ENCODE data around the gene NFIC. TPM values are rescaled to one million over a fixed set of nuclear protein-coding genes. Genes with fewer than 3 reads are reported as not detected.

The NFIC gene
- total RNA-seq, 1 experiment from 2014 or later = 23.1 TPM

DNA sequence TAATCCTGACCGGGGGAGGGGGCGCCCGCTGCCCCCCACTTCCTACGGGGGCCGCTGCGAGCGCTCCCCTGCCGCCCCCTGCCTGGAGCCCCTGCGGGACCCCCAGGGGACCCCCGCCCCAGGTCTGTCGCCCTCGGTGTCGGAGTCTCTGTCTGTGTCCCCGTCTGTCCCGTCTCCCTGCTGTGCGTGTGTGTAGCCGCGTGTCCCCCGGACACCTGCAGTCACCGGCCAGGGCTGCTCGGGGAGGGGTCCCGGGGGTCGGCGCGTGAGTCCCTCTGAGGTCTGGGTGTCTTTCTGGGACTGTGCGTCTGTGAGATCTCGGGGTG lies 7.7 kb upstream of the NFIC start:
- DNase-seq (ENCODE audit: low spot score) = no peak

GRCh38 chr19:3359015-3359918 lies 7.1 kb upstream of the NFIC start:
- DNase-seq (ENCODE audit: low spot score) = no peak

DNA sequence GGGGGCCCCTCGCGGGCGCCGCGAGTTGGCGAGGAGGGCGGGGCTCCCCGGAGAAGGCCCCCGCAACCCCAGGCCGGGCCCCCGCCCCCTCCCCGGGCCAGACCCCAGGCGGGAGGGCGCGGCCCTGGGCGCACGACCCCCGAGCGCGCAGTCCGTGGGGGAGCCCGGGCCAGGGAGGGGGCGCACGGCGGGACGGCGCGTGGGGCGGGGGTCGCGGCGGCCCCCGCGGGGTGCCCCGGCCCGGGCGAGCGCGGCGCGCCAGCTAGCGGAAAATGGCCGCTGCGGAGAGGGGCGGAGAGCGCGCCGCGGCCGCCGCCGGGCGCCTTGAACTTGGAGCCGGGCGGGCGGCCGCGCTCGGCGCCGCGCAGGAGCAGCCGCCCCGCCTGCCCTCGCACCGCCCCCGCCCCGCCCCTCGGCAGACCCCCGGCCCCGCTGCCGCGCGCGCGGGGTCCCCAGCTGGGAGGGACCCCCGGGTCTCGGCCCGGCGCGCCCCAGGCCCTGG lies 6.4 kb upstream of the NFIC start:
- no peak for DNase-seq (ENCODE audit: low spot score)

DNA sequence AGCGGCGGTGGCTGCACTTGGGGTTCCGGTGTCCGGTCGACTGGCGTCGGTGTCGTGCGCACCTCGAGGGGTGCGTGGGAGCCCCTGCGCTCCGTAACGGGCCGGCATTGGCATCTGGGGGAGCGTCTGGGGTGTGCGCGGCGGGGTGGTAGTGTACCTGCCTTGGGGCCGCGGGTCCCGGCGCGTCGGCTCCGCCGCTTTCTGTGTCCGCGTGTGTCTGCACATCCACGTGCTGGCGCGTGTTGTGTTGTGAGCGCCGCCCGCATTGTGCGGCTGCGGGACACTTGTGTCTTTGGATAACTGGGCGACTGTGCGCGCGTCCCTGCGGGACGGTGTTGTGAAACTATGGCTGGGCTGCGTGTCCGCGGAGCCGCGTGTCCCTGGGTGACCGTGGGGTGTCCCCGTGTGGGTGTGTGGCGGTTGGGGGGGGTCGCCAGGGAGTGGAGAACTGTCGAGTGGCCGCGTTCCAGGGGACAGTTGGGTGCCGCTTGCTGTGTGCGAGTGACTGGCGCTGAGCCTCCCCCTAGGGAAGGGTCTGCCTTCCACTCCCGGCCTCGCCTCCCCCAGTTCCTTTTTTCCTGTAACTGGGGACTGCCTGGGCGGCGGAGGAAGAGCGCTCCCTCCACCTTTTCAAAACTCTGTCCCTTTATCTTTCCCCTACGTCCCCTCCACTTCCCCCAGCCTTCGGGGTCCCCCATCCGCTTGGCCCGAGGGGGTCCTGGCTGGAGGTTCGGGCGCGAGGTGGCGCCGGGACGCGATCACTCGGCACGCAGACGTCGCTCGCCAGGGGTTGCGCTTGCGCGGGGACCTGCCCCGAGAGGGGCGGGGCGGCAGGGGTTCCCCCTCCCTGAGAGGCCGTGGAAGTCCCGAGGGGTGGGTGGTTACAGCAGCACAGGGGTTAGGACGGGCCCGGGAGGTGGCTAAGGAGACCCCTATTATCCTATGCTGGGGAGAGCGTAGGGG lies 5.7 kb upstream of the NFIC start:
- peak; percentile 31 for DNase-seq (ENCODE audit: low spot score)

DNA sequence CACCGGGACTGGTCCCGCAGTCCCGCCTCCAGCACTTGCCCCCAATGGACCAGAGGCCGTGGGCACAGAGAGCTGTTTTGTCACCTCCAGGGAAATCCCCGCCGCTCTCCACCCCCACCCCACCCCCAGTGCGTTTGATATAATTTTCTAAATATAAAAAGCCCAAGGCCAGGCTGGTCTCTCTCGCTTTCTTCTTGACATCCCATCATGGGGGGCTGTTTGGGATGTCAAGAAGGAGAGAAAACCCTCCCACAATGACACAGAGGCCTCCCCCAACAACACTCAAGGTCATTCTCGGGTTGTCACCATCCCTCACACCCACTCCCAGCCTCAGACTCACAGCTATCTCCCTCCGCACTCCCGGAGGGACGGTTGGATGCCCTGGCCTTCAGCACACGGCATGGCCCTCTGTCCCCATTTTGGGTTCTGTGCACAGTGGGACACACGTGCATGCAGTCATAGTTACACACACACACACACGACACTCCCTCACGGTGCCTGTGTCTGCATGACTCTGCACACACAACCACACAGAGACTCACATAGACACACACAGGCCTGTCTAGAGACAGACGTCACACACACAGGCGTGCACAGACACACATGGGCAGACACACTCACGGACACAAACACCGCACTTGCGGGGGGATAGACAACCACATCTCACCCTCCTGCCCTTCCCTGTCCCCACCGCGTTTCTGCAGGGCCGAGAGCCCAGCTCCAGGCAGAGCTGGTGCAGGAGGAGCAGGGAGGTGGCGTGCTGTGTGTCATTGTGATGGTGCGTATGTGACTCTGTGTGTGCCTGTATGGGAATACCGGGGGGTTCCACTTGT lies 4.8 kb upstream of the NFIC start:
- no peak for DNase-seq (ENCODE audit: low spot score)

DNA sequence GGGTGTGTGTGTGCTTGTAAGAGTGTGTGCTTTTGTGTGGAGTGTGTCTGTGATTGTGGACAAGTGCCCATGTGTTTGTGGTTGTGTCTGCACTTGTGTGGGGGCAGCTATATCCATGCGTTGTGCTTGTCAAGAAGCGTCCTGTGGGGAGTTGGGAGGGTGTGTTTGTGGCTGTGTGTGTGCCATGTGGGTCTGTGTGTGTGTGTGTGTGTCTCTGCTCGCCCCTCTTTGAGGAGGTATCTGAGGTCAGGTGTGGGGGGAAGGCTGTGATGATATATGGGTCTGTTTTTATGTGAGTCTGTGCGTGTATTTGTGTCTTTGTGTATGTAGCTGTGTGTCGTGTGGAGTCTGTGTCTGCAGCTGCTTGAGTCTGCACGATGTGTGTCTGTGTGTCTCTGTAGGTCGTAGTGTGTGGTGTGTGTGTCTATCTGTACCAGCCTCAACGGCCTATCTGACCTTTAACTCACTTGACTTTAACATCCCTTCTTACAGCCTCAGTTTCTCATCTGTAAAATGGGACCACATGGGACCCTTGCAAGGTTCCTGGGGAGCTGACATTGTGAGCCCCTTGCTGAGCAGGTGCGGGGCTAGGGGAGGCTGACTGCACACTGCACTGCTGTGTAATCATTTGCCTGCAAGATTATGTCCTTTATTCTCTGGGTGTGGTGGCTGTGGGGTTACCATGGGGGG lies 4.0 kb upstream of the NFIC start:
- DNase-seq (ENCODE audit: low spot score) = no peak

DNA sequence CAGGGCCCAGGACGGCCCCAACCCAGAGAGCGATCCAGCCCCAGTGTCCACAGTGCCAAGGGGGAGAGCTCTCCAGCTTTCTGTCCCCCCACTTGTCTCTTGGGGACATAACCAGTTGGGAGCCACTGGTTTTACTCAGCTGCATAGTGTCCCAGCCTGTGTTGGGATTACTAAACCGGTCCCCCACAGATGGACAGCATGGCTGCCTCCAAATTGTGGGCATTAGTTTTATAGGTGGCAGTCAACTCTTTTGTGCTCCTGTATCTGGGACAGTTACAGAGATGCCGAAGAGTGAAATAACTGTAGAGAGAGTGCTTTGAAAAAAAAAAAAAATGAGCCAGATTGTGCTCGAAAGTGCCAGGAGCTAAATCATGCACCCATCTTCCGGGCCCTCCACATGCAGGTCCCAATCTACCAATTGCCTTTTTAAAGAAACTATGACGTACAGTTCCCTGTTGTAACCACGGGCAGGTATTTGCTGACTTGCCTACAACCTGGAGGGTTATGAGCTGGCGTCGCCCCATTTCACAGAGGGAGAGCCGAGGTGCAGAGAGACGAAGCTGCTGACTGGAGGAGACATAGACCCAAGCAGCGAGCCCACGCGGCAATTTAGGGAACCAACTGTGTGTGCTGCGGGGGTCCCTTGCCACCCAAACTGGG lies 2.4 kb upstream of the NFIC start:
- no peak for DNase-seq (ENCODE audit: low spot score)

- no peak for DNase-seq (ENCODE audit: low spot score)
These were observed 1.9 kb upstream of the NFIC start for GRCh38 chr19:3364501-3364858.

GRCh38 chr19:3365093-3365835 lies 1.1 kb upstream of the NFIC start:
- no peak for DNase-seq (ENCODE audit: low spot score)

GRCh38 chr19:3366753-3367627 lies 607 bp downstream of the NFIC start:
- DNase-seq (ENCODE audit: low spot score) = peak; percentile 33

DNA sequence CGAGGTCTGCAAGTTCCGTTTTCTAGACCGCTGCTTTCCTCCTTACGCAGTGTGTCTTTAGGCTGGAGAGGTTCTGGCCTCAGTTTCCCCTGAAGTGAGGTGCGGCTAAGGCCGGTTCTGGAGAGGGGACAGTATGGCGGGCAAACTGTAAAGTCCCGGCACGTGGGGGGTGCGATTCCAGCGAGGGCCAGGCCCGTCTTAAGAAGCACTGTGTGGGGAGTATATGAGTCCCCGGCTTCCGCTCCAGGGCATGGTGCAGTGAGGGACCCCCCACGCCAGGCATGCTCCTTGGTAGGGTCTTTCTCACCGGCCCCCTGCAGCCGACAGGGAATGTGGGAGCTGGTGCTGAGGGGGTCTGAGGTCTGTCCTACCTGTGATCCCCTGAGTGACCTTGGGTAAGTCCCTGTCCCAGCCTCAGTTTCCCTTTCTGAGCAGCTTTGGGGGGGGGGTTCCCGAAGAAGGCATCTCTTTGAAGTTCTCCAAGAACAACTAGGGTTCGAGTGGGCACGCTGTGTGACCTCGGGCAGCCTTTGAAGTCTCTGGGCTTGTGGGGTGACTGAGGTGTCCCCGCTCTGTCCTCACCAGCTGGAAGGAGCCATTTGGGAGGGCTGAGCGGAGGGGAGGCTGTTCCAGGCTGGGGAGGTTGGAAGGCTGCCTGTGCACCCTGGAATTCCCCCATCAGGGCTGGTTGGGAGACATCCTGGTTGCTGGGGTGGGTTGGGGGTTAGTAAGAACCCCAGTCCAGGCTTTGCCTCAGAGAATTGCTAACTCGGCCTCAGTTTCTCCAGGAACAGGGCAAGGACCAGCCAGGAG lies 1.5 kb downstream of the NFIC start:
- no peak for DNase-seq (ENCODE audit: low spot score)

GRCh38 chr19:3368441-3368795 lies 2.0 kb downstream of the NFIC start:
- no peak for DNase-seq (ENCODE audit: low spot score)

- no peak for DNase-seq (ENCODE audit: low spot score)
These were observed 2.5 kb downstream of the NFIC start for GRCh38 chr19:3368848-3369336.

GRCh38 chr19:3369337-3370213 lies 3.2 kb downstream of the NFIC start:
- DNase-seq (ENCODE audit: low spot score) = no peak

- no peak for DNase-seq (ENCODE audit: low spot score)
These were observed 3.9 kb downstream of the NFIC start for GRCh38 chr19:3370214-3370720.
